OCI-LY7 (cell line): Measurements from ENCODE around the gene TMED6.

Experiments
- CTCF ChIP-seq: fragments of 200-600 bp; sonication (generic); conservative IDR thresholded peaks from 2 replicates; pipeline ENCODE4 v1.5.1; 2014; ENCODE audit warnings: mild to moderate bottlenecking, antibody characterized with exemption, low read length, moderate library complexity, mixed read lengths
- EZH2phosphoT487 ChIP-seq: fragments of 200-600 bp; sonication (generic); IDR thresholded peaks from 2 replicates; pipeline ENCODE4 v1.6.1; 2018; ENCODE audit warnings: low read depth, borderline replicate concordance, mild to moderate bottlenecking, mixed run types, antibody characterized with exemption, low read length, moderate library complexity, mixed read lengths

GRCh38 chr16:69302301-69302700 lies 49.3 kb downstream of the TMED6 start:
- TF ChIP-seq CTCF (no peak), EZH2phosphoT487 (no peak)
